Spleen (tissue), 7 donors: ENCODE measurements around the gene MACC1.
"Not testable (repeated sequence)": the region's sequence is repeated elsewhere in the genome, so short reads cannot be mapped to it uniquely, and the experiment has no call there.

ENCODE experiments used
- POLR2AphosphoS5 ChIP-seq, 3 donors: sonication (generic); formaldehyde crosslinking; IDR thresholded peaks; one replicate each; pipeline ENCODE4 v1.5.1; 2017; ENCODE audit warnings: antibody characterized with exemption in 3 of 3
- TF ChIP-seq, protein P1 (sequence below), 11 experiments: fragments of 200-600 bp in 7 of 11; fragments of 450-650 bp in 4 of 11; sonication (generic) in 4 of 11; IDR thresholded peaks in 8 of 11; conservative IDR thresholded peaks in 3 of 11; 1 replicate in 7 of 11; 2 replicates in 4 of 11; pipeline versions ENCODE4 v1.4.0 to v1.8.0; 2016 to 2021; ENCODE audit warnings: antibody characterized with exemption in 11 of 11, inconsistent platforms in 4 of 11, mild to moderate bottlenecking in 1 of 11
- donor health status: DM: no; HTN: no; CAD: no; lungs with moderate emphysema.
- donor health status: DM: no; HTN: no; CAD: no.
- donor health status: DM: no; HTN: no; CAD: no.

DNA sequence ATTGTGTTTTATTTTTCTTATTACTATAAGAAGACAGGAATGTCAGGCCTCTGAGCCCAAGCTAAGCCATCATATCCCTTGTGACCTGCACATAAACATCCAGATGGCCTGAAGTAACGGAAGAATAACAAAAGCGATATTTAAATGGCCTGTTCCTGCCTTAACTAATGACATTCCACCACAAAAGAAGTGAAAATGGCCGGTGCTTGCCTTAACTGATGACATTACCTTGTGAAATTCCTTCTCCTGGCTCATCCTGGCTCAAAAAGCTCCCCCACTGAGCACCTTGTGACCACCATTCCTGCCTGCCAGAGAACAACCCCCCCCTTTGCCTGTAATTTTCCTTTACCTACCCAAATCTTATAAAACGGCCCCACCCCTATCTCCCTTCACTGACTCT, 91.1 kb downstream of the MACC1 start:
- TF ChIP-seq, protein P1, sequence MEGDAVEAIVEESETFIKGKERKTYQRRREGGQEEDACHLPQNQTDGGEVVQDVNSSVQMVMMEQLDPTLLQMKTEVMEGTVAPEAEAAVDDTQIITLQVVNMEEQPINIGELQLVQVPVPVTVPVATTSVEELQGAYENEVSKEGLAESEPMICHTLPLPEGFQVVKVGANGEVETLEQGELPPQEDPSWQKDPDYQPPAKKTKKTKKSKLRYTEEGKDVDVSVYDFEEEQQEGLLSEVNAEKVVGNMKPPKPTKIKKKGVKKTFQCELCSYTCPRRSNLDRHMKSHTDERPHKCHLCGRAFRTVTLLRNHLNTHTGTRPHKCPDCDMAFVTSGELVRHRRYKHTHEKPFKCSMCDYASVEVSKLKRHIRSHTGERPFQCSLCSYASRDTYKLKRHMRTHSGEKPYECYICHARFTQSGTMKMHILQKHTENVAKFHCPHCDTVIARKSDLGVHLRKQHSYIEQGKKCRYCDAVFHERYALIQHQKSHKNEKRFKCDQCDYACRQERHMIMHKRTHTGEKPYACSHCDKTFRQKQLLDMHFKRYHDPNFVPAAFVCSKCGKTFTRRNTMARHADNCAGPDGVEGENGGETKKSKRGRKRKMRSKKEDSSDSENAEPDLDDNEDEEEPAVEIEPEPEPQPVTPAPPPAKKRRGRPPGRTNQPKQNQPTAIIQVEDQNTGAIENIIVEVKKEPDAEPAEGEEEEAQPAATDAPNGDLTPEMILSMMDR (IDR thresholded peaks at IDR 0.05 in 8 of 11, conservative IDR thresholded peaks at IDR 0.05 in 3 of 11), result not testable (repeated sequence)
- not testable (repeated sequence) for TF ChIP-seq POLR2AphosphoS5 (IDR thresholded peaks at IDR 0.05)
